Gastroesophageal sphincter (tissue), 4 donors: Measurements from ENCODE around the gene ADAM19. TPM values are rescaled to one million over a fixed set of nuclear protein-coding genes. Genes with fewer than 3 reads are reported as not detected.

Experiments
- ATAC-seq: fragments of 150-250 bp; one replicate; pipeline ENCODE4 v1.9.1; 2016; ENCODE audit warnings: mild to moderate bottlenecking, moderate library complexity
- H3K27ac ChIP-seq, 4 donors: fragments of 200-600 bp; sonication (generic) in 3 of 4; 1 replicate in 3 of 4; 2 replicates in 1 of 4; pipeline ENCODE4 v1.5.1; 2016 to 2019
- H3K27me3 ChIP-seq: fragments of 200-600 bp; sonication (generic); one replicate; pipeline ENCODE4 v1.5.1; 2019
- H3K36me3 ChIP-seq, 2 donors: fragments of 200-600 bp; sonication (generic); one replicate each; pipeline ENCODE4 v1.5.1; 2019; ENCODE audit warnings: control low read depth in 1 of 2
- H3K4me1 ChIP-seq, 3 donors: fragments of 200-600 bp; sonication (generic); 1 replicate in 2 of 3; 2 replicates in 1 of 3; pipeline ENCODE4 v1.5.1; 2016 to 2019; ENCODE audit warnings: control low read depth in 2 of 3
- H3K4me3 ChIP-seq, 2 donors: fragments of 200-600 bp; sonication (generic); one replicate each; pipeline ENCODE4 v1.5.1; 2019; ENCODE audit warnings: mild to moderate bottlenecking in 1 of 2, moderate library complexity in 1 of 2
- H3K9me3 ChIP-seq, 3 donors: fragments of 200-600 bp; sonication (generic); one replicate each; pipeline ENCODE4 v1.5.1; 2017 to 2019; ENCODE audit warnings: control low read depth in 2 of 3
- CTCF ChIP-seq, 4 experiments: fragments of 200-600 bp in 2 of 4; fragments of 450-650 bp in 2 of 4; sonication (generic) in 1 of 4; IDR thresholded peaks; one replicate each; pipeline ENCODE4 v1.5.1; 2017 to 2019; ENCODE audit warnings: antibody characterized with exemption in 4 of 4, mild to moderate bottlenecking in 2 of 4, moderate library complexity in 2 of 4
- EP300 ChIP-seq: sonication (generic); formaldehyde crosslinking; IDR thresholded peaks from one replicate; pipeline ENCODE4 v1.6.1; 2017; ENCODE audit warnings: antibody characterized with exemption, mild to moderate bottlenecking
- POLR2A ChIP-seq, 2 donors: fragments of 450-650 bp; IDR thresholded peaks; one replicate each; pipeline ENCODE4 v1.6.1; 2017; ENCODE audit warnings: antibody characterized with exemption in 2 of 2, mild to moderate bottlenecking in 2 of 2, moderate library complexity in 1 of 2
- POLR2AphosphoS5 ChIP-seq: sonication (generic); formaldehyde crosslinking; IDR thresholded peaks from one replicate; pipeline ENCODE4 v1.6.1; 2017; ENCODE audit warnings: antibody characterized with exemption
- WGBS, 2 donors: methylation state at CpG; one replicate each; pipeline ENCODE4 v1.1.5; 2018; ENCODE audit warnings: low coverage in 1 of 2; 5-methylcytosine and 5-hydroxymethylcytosine counted together
- total RNA-seq, 4 donors: library from RNA; depleted of rRNA; stranded (reverse); fragments of >200 nt; gene quantifications; one replicate each; pipeline ENCODE4 v1.1.0, GENCODE V29; 2016

ADAM19 gene
- total RNA-seq, 4 donors from 2014 or later = 19.3 to 38.5 (median 31.2) TPM

- no peak for ATAC-seq
- Histone ChIP-seq H3K9me3 (no peaks in the 10 kb centered on the region), H3K4me1 (peaks cover 0 to 4% (median 0%) of the 10 kb centered on the region in 3 donors), H3K36me3 (no peaks in the 10 kb centered on the region), H3K27me3 (no peaks in the 10 kb centered on the region), H3K27ac (no peak overlapping the region), H3K4me3 (no peak overlapping the region)
- no peak for TF ChIP-seq CTCF (IDR thresholded peaks at IDR 0.05)
- TF ChIP-seq POLR2AphosphoS5 = no peak
- no peak for TF ChIP-seq POLR2A (IDR thresholded peaks at IDR 0.05)
- TF ChIP-seq EP300 = no peak
- 62 to 68% methylated on average over 3 of the region's 3 CpGs for WGBS, 2 donors
Observed at GRCh38 chr5:157592594-157592993, 17.0 kb upstream of the ADAM19 start.

GRCh38 chr5:157590478-157590877 is 14.9 kb upstream of the ADAM19 start:
- Histone ChIP-seq H3K4me1 (peaks cover 0 to 4% (median 0%) of the 10 kb centered on the region in 3 donors), H3K27ac (no peak overlapping the region), H3K4me3 (no peak overlapping the region), H3K9me3 (no peaks in the 10 kb centered on the region), H3K27me3 (no peaks in the 10 kb centered on the region), H3K36me3 (no peaks in the 10 kb centered on the region)
- TF ChIP-seq POLR2A (IDR thresholded peaks at IDR 0.05) (no peak), CTCF (IDR thresholded peaks at IDR 0.05) (no peak), EP300 (no peak), POLR2AphosphoS5 (no peak)
- no peak for ATAC-seq

- no peak for ATAC-seq
- no peaks in the 10 kb centered on the region for H3K9me3 ChIP-seq
- no peak for TF ChIP-seq POLR2AphosphoS5
- no peak for TF ChIP-seq EP300
- no peak for TF ChIP-seq POLR2A (IDR thresholded peaks at IDR 0.05)
- TF ChIP-seq CTCF (IDR thresholded peaks at IDR 0.05) = no peak
- H3K27me3 ChIP-seq = no peaks in the 10 kb centered on the region
- no peaks in the 10 kb centered on the region for H3K36me3 ChIP-seq
- H3K4me3 ChIP-seq = no peak overlapping the region
- H3K4me1 ChIP-seq = no peaks in the 10 kb centered on the region
- no peak overlapping the region for H3K27ac ChIP-seq
- 88 to 91% methylated on average over 1 of the region's 1 CpG for WGBS, 2 donors
Observed at GRCh38 chr5:157584628-157585027, 9.1 kb upstream of the ADAM19 start.

- H3K4me3 ChIP-seq = no peak overlapping the region
- no peak for ATAC-seq
- WGBS, 2 donors = 73 to 77% methylated on average over 10 of the region's 10 CpGs
Observed at GRCh38 chr5:157582731-157583620, 7.4 kb upstream of the ADAM19 start.

More at GRCh38 chr5:157582731-157583620, 7.4 kb upstream of the ADAM19 start:
- Histone ChIP-seq H3K27ac (no peak overlapping the region), H3K27me3 (no peaks in the 10 kb centered on the region), H3K36me3 (no peaks in the 10 kb centered on the region), H3K9me3 (no peaks in the 10 kb centered on the region), H3K4me1 (no peaks in the 10 kb centered on the region)
- TF ChIP-seq POLR2AphosphoS5 = no peak
- no peak for TF ChIP-seq POLR2A (IDR thresholded peaks at IDR 0.05)
- no peak for TF ChIP-seq EP300
- no peak for TF ChIP-seq CTCF (IDR thresholded peaks at IDR 0.05)
